A673 (cell line): Measurements from ENCODE around the gene ERO1B.

Experiments used
- CTCF ChIP-seq: fragments of 300-800, 200-600 bp; sonication (generic); conservative IDR thresholded peaks from 2 replicates; pipeline ENCODE4 v1.5.1; 2017; ENCODE audit warnings: low read depth, mild to moderate bottlenecking, antibody characterized with exemption, low read length, moderate library complexity, mixed read lengths
- EZH2 ChIP-seq: fragments of 200-600 bp; sonication (generic); IDR thresholded peaks from 2 replicates; pipeline ENCODE4 v1.6.1; 2017; ENCODE audit warnings: borderline replicate concordance, low read depth, mild to moderate bottlenecking, mixed read lengths, antibody characterized with exemption, low read length; ENCODE audit not compliant: poor library complexity, severe bottlenecking

GRCh38 chr1:236235116-236235515 is 46.6 kb downstream of the ERO1B start:
- TF ChIP-seq CTCF (no peak), EZH2 (no peak)
